ENCODE data around the gene GAB1.

GAB1 gene

GRCh38 chr4:143512978-143513313 lies 176.3 kb downstream of the GAB1 start:
- DNase-seq: peak in 1 of 2 experiments; percentile 74

GRCh38 chr4:143513314-143514168 lies 176.9 kb downstream of the GAB1 start, which contains the start of gene SMARCA5:
Gene SMARCA5, plus strand, starts transcription at chr4:143513702. Its CDS starts 223 bp downstream, at chr4:143513925.
- DNase-seq: peak; percentile 89 to 93

GRCh38 chr4:143514169-143514495 lies 177.5 kb downstream of the GAB1 start:
- no peak for DNase-seq

GRCh38 chr4:143514497-143514896 lies 177.8 kb downstream of the GAB1 start:
- peak in 1 of 2 experiments; percentile 0 for DNase-seq

- no peak for DNase-seq
These were observed 178.2 kb downstream of the GAB1 start for GRCh38 chr4:143514901-143515300.

GRCh38 chr4:143515905-143516304 lies 179.2 kb downstream of the GAB1 start:
- no peak for DNase-seq

- no peak for DNase-seq
These were observed 181.1 kb downstream of the GAB1 start for GRCh38 chr4:143517764-143518163.
